PC-9 (cell line): ENCODE data around the gene RTP5.
"Not testable (repeated sequence)": the region's sequence is repeated elsewhere in the genome, so short reads cannot be mapped to it uniquely, and the experiment has no call there.

ENCODE experiments used
- EZH2 ChIP-seq: fragments of 200-600 bp; sonication (generic); IDR thresholded peaks from 2 replicates; pipeline ENCODE4 v1.8.0; 2017; ENCODE audit warnings: antibody characterized with exemption, low read depth
- TF ChIP-seq, protein P1 (sequence below): fragments of 200-600 bp; sonication (generic); conservative IDR thresholded peaks from 2 replicates; pipeline ENCODE4 v1.6.1; 2017; ENCODE audit warnings: mixed run types, antibody characterized with exemption, mild to moderate bottlenecking, moderate library complexity

DNA sequence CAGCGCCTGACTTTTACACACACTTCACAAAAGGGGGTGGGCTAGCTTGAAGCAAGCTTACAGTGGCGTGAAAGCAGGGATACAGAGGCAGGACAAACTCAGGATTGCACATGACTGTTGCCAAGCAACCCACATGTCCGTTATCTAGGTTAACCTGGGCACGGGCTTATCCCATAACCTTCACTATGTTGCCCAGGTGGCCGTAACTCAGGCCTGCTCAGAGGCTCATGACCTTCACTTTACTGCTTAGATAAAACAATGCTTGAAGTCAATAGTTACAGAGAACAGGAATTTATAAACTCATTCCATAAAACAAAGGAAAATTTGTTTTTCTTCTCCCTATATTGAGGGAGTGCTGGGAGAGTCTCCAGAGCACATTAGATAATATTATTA lies 36.8 kb downstream of the RTP5 start:
- TF ChIP-seq EZH2 = not testable (repeated sequence)
- TF ChIP-seq, protein P1, sequence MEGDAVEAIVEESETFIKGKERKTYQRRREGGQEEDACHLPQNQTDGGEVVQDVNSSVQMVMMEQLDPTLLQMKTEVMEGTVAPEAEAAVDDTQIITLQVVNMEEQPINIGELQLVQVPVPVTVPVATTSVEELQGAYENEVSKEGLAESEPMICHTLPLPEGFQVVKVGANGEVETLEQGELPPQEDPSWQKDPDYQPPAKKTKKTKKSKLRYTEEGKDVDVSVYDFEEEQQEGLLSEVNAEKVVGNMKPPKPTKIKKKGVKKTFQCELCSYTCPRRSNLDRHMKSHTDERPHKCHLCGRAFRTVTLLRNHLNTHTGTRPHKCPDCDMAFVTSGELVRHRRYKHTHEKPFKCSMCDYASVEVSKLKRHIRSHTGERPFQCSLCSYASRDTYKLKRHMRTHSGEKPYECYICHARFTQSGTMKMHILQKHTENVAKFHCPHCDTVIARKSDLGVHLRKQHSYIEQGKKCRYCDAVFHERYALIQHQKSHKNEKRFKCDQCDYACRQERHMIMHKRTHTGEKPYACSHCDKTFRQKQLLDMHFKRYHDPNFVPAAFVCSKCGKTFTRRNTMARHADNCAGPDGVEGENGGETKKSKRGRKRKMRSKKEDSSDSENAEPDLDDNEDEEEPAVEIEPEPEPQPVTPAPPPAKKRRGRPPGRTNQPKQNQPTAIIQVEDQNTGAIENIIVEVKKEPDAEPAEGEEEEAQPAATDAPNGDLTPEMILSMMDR = not testable (repeated sequence)
